Hepatocyte (in vitro differentiated cells): ENCODE results near the gene VPS13D.

Experiments used
- CTCF ChIP-seq: fragments of 200-600 bp; sonication (generic); IDR thresholded peaks from 2 replicates; pipeline ENCODE4 v1.5.1; 2016; ENCODE audit warnings: antibody characterized with exemption, mild to moderate bottlenecking; ENCODE audit not compliant: poor library complexity
- EZH2 ChIP-seq: fragments of 200-600 bp; sonication (generic); IDR thresholded peaks from 2 replicates; pipeline ENCODE4 v1.6.1; 2016; ENCODE audit warnings: antibody characterized with exemption, mild to moderate bottlenecking, borderline replicate concordance
- EZH2phosphoT487 ChIP-seq: fragments of 200-600 bp; sonication (generic); IDR thresholded peaks from one replicate; pipeline ENCODE4 v1.6.1; 2018; ENCODE audit warnings: antibody characterized with exemption, mild to moderate bottlenecking, low read depth, moderate library complexity; ENCODE audit not compliant: unreplicated experiment, severe bottlenecking

DNA sequence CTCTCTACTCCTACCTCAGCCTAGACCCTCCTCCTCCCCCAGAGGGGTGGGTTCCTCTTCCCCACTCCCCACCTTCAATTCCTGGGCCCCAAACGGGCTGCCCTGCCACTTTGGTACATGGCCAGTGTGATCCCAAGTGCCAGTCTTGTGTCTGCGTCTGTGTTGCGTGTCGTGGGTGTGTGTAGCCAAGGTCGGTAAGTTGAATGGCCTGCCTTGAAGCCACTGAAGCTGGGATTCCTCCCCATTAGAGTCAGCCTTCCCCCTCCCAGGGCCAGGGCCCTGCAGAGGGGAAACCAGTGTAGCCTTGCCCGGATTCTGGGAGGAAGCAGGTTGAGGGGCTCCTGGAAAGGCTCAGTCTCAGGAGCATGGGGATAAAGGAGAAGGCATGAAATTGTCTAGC, 21.6 kb upstream of the VPS13D start:
- TF ChIP-seq CTCF: no peak
- TF ChIP-seq EZH2phosphoT487: no peak
- no peak for TF ChIP-seq EZH2
